ELR (cell line): ENCODE results near the gene IL1RAPL1.
"Not testable (repeated sequence)": the region's sequence is repeated elsewhere in the genome, so short reads cannot be mapped to it uniquely, and the experiment has no call there.

Experiments
- DNase-seq: peaks from one replicate; pipeline ENCODE4 v3.0.0-alpha.2; 2015; ENCODE audit warnings: low read depth

The IL1RAPL1 gene

DNA sequence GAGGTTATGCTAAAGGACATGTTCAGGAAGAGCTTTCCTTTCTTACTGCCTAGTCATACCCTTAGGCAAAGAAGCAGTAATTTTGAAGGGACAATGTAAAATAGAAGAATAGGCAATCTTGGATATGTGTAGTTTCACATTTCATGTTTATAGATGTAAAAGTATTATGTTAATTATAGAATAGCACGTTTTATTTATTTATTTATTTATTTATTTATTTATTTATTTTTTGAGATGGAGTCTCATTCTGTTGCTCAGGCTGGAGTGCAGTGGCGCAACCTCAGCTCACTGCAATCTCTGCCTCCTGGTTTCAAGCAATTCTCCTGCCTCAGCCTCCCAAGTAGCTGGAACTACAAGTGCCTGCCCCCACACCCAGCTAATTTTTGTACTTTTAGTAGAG, 535.6 kb downstream of the IL1RAPL1 start:
- DNase-seq, result not testable (repeated sequence)

DNA sequence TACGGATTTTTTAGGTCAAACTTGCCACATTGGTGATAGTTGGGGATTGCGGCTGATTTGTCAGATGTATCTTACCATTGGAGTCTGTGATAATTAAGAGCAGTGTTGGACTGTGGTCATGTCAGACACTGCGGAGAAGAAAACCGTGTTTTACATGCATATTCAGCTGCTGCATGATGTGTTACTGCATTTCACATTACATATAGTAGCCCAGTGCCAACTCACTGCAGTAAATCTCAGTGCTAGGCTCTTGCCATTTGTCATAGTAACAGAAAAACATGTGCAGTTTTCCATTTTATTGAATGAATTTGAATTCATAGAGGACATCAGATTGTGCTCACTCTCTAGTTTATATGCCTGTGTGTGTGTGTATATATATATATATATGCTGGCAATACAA, 543.7 kb downstream of the IL1RAPL1 start:
- DNase-seq, result no peak

DNA sequence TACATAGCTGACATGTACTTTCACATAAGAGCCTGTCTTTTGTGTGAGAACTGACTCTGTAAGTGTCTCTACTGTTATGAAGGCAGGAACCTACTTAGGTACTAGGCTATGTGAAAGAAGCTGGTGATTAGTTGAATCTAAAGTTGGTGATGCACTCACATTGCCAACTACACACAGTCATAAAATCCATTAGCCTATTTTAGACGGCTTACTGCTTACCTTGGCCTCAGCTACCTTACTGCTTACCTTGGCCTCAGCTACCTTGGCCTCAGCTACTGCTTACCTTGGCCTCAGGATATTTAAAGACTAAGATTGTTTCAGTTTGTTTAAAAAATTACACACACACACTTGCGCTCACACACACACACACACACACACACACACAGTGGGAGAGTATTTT, 549.7 kb downstream of the IL1RAPL1 start:
- no peak for DNase-seq

DNA sequence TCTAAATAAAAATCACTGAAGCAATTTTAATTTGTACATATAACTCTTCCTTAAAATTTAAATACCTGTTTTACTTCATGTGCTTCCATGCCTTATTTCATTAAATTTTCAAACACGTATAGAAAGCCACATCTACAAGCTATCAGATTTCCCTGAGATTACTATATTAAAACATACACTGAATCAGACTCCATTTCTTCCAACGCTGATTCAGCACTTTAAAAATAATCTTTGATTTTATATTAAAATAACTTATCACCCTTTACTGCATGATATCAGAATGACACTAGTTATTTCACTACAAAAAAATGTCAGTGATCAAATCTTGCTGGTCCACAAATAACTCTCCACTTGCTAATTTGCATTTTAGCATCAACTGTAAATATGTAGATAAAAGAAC, 550.8 kb downstream of the IL1RAPL1 start:
- DNase-seq, result no peak

DNA sequence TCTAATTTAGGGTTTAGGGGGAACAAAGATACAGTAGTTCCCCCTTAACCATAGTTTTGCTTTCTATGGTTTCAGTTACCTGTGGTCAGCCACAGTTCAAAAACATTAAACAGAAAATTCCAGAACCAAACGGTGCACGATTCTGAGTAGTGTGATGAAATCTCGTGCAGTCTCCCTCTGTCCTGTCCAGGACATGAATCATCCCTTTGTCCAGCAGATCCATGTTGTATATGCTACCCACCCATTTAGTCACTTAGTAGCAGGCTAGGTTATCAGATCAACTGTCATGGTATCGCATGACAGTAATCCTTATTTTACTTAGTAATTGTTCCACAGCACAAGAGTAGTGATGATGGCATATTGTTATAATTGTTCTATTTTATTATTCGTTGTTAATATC, 556.1 kb downstream of the IL1RAPL1 start:
- peak; percentile 17 for DNase-seq

DNA sequence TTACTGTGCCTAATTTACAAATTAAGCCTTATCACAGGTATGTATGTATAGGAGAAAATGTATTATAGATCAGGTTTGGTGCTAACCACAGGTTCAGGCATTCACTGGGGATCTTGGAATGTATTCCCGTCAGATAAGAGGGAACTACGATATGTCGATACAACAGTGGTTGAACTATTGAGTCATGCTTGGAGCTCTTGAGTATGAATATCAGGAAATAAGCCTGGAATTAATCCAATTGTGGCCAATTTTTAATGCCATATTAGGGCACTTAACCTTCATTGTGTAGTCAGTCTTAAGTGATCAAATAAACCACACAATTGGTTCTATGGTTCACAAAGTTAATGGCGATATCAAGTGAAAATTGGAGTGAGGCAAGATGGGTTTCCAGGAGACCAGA, 556.5 kb downstream of the IL1RAPL1 start:
- DNase-seq, result no peak

DNA sequence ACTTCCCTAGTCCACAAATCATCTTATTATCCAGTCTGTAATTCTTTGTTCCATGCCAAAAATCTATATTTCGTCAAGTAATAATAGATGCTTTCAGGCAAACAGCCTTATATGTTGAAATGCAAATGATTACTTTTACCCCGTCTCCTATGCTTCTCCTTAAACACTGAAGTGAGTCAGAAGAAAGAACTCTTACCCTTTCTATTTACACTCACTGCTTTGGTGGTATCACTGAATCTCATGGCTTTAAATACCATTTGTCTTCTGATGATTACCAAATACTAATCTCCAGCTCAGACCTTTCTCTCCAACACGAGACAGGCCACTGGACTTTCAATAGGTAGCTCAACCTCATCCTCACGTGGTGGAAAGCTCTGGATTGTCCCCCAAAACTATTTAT, 558.1 kb downstream of the IL1RAPL1 start:
- DNase-seq, result no peak

DNA sequence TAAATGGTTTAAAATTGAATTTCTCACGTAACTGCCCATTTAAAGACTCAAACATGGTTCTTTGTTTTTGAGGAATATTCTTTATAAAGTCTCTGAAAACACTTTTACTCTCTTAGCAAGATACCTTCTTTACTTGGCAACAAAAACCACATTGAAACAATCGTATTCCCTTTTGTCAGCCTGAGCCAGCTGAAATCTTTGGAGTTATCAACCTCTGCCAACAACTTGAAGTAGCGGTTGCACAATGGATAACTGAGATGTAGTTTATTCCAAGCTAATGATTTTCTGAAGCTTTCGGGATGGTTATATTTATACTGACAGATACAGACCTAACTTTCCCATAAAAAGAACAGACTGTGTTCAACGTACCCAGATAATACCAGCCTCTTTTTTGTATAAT, 561.3 kb downstream of the IL1RAPL1 start:
- DNase-seq, result no peak

DNA sequence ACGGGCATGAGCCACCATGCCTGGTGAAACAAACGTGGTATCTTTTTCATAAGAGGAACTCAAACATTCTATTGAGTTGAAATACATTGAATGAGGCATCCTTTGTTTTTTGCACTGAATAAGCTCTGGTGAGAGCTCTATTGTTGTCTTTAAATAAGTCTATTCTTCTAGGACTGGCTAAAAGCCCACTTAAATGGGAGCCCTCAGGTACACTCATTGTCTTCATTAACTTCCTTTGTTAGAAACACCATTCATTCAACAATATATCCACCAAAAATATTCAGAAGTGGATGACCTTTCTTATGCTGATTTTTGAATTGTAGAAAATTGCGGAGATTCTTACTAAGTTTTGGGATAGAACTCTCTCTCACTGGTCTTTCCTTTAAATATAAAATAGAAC, 568.0 kb downstream of the IL1RAPL1 start:
- DNase-seq, result no peak

DNA sequence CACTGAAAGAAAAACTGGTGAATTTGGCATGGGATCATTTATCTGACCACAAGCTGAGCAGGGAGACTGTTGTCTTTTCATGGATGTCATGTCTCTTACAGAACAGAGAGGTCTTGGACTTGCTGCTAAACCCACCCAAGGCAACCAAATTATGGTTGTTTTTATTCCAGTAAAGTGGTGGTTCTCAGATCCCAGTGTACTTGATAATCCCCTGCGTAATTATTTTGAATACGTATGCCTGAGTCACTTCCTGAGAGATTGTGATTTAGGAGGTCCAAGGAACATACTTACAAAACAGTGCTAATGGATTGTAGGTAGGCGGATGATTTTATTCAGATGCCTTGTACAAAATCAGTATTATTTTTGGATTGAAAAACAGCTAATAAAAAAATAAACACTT, 585.6 kb downstream of the IL1RAPL1 start:
- peak; percentile 4 for DNase-seq

DNA sequence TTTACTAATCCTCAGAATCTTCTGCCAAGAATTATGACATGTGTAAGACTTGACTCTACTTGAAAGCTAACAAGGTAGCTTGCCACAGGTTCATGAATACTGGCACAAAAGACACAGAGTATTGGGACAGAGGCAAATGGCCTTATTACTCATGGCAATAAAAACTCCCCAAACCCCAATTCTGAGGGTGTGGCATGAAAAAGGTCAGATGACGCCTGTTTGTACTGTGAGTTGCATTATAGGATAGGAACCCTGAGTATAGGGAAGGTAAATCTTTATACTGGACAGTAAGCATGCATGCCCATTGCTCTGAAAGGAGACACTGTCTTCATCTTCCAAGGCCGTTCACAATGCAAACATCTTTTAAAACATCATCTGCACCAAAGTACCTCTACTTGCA, 600.0 kb downstream of the IL1RAPL1 start:
- no peak for DNase-seq

DNA sequence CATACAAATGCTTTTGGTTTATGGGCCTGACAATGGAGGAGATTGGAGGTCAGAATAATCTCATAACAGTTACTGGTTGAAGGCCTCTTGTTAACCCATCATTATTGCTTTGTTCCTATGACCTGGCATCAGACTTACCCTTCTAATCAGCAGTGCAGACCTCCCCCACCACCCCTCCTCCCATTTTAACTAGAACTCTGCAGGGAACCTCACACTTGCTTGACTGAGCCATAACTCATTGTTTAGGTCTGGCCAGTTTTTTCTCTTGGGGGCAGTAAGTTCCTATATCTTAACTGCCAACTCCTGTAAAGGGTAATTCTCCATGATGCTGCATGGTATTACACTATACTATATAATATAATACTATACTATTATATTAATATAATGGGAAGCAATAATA, 609.3 kb downstream of the IL1RAPL1 start:
- no peak for DNase-seq

DNA sequence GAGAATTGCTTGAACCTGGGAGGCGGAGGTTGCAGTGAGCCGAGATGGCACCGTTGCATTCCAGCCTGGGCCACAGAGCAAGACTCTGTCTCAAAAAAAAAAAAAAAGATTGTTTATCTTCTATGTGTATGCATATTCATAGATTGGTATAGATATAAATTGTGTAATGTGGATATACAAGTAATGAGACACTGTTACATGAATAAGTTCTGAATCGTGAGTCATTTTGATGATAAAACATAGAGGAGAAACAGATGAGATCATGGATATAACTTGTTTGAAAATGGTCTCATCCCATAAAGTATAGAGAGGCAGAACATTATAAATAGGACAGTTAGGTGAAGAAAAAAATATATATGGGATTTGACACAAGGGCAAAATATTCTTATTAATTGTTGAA, 628.0 kb downstream of the IL1RAPL1 start:
- peak; percentile 3 for DNase-seq

DNA sequence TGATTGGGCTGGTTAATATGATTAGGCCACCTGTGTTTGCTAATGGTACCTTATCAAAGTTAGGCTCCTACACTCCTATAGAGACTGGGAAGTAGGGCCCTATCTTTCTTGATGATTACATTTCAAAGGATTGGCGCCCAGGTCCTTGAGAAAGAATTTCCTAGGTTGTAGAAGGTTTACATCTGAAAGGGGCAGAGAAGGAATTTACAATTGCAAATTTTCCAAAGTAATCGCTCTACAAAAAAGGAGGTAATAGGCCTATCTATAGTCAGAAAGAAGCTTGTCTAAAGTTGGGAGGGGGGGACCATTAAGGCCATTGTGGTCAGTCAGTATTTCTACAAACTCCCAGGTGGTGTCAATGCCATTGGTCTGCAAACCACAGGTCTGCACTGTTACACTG, 638.4 kb downstream of the IL1RAPL1 start:
- no peak for DNase-seq

DNA sequence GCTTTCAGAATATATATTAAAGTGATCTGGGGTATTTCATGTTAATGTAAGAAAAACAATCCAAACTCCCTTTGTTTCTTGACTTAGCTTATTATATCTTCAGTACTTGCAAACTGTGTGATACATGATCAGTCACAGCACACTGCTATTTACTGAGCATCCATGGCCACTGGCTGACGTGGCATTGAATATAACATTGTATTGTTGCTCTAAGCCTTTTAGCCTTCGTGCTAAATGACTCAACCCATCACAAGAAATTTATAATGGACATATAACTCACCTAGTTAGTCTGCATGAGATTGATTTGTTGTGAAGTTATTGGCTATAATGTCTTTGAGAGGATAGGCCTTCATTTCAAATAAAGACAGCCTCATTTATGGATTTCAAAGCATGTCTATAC, 642.6 kb downstream of the IL1RAPL1 start:
- peak; percentile 6 for DNase-seq

DNA sequence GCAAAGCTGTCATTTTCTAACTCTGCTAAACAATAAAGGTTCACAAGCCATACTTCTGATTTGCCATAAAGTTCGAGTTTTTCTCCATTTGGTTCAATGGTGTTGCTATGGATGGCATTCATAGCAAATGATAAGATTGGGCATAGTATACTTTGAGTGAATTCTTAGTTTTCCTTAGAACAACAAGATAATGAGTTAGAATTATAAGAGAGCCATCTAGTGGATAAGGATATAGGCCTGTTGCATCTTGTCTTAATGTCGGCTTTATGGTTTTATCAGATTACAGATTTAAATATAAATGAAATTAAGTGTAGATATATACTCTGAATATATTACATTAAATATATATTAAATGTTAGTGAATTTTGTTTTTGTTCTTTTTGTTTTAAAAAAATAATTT, 644.6 kb downstream of the IL1RAPL1 start:
- no peak for DNase-seq

DNA sequence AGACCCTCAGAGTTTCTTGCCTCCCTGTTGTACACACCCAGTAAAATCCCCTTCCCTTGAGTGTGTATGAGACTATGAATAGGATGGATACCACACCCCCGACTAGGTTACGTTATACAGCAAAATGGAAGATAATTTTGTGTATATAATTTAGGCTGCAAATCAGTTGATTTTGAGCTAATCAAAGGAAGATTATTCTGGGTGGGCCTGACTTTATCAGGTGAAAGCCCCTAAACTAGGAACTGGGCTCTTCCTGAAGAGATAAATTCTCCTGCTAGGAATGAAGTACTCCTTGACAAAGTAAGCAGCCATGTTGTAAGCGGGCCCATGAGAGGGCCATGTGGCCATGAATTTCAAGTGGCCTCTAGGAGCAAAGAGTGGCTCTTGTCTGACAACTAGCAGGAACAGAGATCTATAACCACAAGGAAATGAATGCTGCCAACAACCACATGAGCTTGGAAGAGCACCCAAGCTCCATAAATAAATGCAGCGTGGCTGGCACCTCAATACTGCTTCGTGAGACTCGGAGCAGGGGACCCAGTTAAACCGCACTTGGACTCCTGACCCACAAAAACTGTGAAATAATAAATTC, 646.4 kb downstream of the IL1RAPL1 start:
- DNase-seq, result no peak

DNA sequence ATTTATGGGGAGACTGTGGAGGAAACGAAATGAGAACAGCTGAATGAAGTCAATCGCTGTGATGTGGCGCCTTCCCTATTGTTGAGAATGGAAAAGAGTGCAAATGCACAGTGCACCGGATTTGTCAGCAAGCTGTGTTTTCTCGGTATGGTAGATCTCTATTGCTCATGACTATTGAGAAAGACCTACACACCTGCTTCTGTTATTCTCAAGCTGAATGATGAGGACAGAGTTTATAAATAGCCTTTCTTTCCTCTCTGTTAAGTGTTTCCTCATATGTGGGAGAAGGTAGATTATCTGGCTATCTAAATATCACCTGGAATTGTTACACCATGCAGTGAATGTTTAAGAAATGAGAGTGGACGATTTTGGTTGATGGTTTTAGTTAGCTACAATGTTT, 650.7 kb downstream of the IL1RAPL1 start:
- DNase-seq, result no peak

DNA sequence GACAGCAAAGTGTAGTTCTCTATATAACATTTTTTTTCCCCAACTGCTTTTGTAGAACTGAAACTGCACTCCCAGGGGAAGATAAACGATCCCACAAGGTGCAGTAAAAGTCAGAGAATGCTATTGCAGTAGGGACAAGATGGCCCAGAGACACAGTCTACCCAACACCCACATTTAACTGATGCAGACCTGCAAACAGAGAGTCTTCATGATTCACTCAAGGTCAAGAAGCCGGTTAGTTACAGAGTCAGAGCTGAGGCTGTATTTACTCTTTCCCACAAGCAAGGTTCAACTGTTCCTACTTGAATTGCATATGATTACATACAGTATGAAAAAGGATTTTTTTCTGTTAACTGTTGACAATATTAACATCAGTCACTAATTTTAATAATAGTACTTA, 654.6 kb downstream of the IL1RAPL1 start:
- no peak for DNase-seq

DNA sequence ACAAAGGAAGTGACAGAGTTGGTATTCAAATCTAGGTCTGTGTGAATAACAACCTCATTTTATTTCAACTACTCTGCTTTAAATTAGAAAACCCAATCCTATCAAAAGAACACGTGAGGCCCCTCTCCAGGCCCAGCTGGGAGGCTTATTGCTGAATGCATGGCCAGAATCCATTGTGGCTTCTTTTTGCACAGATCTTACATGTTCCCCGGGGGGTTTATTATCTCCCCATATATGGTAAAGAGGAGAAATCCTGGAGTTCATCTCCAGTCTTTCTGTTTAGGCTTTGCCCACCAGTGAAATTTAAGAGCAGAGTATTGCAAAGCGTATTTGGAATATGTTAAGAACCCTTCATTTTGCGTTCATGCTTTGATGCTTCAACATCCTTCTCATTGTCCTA, 655.6 kb downstream of the IL1RAPL1 start:
- DNase-seq, result no peak

DNA sequence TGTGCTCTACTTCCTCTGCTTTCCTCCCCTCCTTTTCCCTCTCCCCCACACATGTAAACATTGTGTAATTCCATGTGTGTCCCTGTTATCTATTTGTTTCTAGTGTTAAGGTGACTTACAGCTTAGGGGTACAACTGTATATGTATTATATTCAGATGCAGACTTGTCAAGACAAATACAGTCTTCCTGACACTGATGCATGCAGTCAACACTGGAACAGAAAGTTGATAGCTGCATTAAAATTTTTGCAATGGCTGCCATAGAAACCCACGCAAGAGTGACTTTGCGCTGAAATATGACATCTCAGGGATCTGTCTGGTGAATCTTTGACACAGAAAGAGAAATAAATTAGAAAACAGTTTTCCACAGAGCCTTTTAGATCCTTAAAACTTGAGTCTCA, 656.7 kb downstream of the IL1RAPL1 start:
- DNase-seq, result no peak

DNA sequence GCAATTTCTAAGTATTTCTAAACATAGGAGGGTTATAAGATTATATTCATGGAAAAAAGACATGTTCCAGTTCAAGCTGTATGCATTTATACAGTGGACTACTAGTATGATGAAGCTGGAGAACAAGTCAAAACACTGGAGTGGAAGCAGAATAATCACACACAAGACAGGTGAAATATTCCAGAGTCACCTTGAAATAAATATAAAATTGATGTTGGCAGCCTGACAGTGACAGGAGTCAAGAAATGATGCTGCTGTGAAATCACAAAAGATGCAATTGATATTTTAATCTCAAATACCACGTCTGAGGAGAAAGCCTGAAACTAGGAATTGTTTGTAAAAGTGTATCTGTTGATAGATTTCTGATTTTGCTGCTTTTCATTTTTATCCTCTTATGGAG, 667.3 kb downstream of the IL1RAPL1 start:
- DNase-seq, result no peak

DNA sequence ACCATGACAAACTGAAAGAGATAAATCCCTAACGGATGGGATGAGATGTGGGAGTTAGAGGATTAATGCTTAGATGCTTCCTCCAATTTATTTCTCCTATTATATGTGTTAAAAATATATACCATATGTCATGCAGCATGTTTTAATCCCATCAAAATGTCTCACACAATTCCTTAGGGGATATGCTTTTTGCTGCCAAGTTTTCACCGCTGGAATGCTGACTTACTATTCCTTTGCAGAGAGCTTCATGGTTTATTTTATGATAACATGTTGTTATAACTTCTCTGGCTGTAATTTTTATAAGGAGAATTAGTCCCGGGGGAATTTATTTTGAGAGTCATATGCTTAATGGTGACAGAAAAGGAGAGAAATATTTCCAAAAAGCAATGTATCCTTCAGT, 670.3 kb downstream of the IL1RAPL1 start:
- DNase-seq, result no peak

DNA sequence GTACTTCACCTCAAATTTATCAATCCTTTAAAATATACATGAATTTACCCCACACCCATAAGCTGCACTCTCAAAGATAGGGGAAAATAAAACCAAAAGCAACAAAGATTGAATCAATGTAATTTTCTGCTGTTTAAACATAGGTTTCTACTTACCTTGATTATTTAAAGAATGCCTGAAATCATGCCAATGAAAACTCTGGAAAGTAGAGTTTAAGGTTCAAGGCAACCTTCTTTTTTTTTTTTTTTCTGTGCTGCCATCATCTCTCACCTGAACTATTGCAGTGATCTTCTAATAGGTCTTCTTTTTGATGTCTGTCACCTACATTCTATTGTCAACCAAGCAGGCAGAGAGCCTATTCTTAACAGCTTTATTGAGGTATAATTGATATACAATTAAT, 682.1 kb downstream of the IL1RAPL1 start:
- no peak for DNase-seq

DNA sequence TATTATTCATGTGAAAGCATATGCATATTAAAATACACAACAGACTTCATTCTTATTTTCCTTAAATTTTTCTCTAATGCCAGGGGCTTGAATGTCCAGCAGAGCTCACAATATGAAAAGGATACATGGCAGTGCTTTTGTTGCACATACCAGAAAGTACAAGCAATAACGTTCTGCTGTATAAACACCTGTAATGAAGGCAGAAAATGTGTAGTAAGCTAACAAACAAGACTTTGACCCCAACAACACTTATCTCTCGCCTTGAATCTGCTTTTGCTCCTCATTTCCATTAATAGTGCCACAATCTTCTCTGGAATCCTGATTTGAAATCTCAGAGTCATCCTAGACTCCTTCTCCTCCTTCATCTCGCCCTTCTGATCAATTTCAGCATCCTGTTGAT, 687.3 kb downstream of the IL1RAPL1 start:
- DNase-seq, result no peak
